Activated T-cell treated with anti-CD3 and anti-CD28 coated beads, Interleukin-2, amount 50 U/mL, for 4 hours (primary cell): ENCODE measurements around the gene ANKRD49. TPM values are rescaled to one million over a fixed set of nuclear protein-coding genes. Genes with fewer than 3 reads are reported as not detected.

ENCODE experiments used
- ATAC-seq, 2 donors: fragments of 200-7000 bp; cut with Tn5 transposase; one replicate each; pipeline ENCODE4 v1.10.0; 2021
- DNase-seq: peaks from one replicate; pipeline ENCODE4 v3.0.0-alpha.2; 2020
- H3K27me3 Mint-ChIP-seq: one replicate; pipeline ENCODE4 v1.8.0; 2021; ENCODE audit warnings: low read depth, mixed read lengths
- H3K36me3 Mint-ChIP-seq: one replicate; pipeline ENCODE4 v1.8.0; 2022; ENCODE audit warnings: mixed read lengths; ENCODE audit not compliant: insufficient read depth
- H3K4me1 Mint-ChIP-seq: one replicate; pipeline ENCODE4 v1.8.0; 2021; ENCODE audit warnings: low read depth, mixed read lengths
- H3K4me3 Mint-ChIP-seq: one replicate; pipeline ENCODE4 v1.8.0; 2021; ENCODE audit warnings: mild to moderate bottlenecking, moderate library complexity, mixed read lengths
- H3K9me3 Mint-ChIP-seq: one replicate; pipeline ENCODE4 v1.8.0; 2021; ENCODE audit warnings: mixed read lengths
- total RNA-seq, 3 donors: library from RNA; stranded (reverse); gene quantifications; one replicate each; pipeline ENCODE4 v1.2.1, GENCODE V29; 2021

The ANKRD49 gene
- total RNA-seq, 3 donors from 2014 or later = 14.7 to 18.8 (median 17.2) TPM

DNA sequence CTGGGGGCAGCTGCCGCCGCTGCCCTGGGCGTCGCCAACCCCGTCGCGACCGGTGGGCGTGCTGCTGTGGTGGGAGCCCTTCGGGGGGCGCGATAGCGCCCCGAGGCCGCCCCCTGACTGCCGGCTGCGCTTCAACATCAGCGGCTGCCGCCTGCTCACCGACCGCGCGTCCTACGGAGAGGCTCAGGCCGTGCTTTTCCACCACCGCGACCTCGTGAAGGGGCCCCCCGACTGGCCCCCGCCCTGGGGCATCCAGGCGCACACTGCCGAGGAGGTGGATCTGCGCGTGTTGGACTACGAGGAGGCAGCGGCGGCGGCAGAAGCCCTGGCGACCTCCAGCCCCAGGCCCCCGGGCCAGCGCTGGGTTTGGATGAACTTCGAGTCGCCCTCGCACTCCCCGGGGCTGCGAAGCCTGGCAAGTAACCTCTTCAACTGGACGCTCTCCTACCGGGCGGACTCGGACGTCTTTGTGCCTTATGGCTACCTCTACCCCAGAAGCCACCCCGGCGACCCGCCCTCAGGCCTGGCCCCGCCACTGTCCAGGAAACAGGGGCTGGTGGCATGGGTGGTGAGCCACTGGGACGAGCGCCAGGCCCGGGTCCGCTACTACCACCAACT, 51.0 kb downstream of the ANKRD49 start:
- peak in 1 of 2 donors; percentile 6 for ATAC-seq

DNA sequence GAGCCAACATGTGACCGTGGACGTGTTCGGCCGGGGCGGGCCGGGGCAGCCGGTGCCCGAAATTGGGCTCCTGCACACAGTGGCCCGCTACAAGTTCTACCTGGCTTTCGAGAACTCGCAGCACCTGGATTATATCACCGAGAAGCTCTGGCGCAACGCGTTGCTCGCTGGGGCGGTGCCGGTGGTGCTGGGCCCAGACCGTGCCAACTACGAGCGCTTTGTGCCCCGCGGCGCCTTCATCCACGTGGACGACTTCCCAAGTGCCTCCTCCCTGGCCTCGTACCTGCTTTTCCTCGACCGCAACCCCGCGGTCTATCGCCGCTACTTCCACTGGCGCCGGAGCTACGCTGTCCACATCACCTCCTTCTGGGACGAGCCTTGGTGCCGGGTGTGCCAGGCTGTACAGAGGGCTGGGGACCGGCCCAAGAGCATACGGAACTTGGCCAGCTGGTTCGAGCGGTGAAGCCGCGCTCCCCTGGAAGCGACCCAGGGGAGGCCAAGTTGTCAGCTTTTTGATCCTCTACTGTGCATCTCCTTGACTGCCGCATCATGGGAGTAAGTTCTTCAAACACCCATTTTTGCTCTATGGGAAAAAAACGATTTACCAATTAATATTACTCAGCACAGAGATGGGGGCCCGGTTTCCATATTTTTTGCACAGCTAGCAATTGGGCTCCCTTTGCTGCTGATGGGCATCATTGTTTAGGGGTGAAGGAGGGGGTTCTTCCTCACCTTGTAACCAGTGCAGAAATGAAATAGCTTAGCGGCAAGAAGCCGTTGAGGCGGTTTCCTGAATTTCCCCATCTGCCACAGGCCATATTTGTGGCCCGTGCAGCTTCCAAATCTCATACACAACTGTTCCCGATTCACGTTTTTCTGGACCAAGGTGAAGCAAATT, 51.7 kb downstream of the ANKRD49 start:
- Mint-ChIP-seq H3K9me3 (no peaks in the 10 kb centered on the region), H3K4me1 (peaks cover 53% of the 10 kb centered on the region), H3K4me3 (peak overlapping the region; percentile 76), H3K27me3 (no peaks in the 10 kb centered on the region), H3K36me3 (peaks cover 3% of the 10 kb centered on the region)
- DNase-seq = no peak
- ATAC-seq = no peak

More for the DNA sequence above, 51.0 kb downstream of the ANKRD49 start:
- Mint-ChIP-seq H3K36me3 (peaks cover under 1% of the 10 kb centered on the region), H3K4me3 (peak overlapping the region; percentile 76), H3K4me1 (peaks cover 47% of the 10 kb centered on the region), H3K27me3 (no peaks in the 10 kb centered on the region), H3K9me3 (no peaks in the 10 kb centered on the region)
- no peak for DNase-seq

DNA sequence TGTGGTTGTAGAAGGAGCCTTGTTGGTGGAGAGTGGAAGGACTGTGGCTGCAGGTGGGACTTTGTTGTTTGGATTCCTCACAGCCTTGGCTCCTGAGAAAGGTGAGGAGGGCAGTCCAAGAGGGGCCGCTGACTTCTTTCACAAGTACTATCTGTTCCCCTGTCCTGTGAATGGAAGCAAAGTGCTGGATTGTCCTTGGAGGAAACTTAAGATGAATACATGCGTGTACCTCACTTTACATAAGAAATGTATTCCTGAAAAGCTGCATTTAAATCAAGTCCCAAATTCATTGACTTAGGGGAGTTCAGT, 52.3 kb downstream of the ANKRD49 start:
- Mint-ChIP-seq H3K9me3 (no peaks in the 10 kb centered on the region), H3K4me1 (peaks cover 53% of the 10 kb centered on the region)
- ATAC-seq = no peak

DNA sequence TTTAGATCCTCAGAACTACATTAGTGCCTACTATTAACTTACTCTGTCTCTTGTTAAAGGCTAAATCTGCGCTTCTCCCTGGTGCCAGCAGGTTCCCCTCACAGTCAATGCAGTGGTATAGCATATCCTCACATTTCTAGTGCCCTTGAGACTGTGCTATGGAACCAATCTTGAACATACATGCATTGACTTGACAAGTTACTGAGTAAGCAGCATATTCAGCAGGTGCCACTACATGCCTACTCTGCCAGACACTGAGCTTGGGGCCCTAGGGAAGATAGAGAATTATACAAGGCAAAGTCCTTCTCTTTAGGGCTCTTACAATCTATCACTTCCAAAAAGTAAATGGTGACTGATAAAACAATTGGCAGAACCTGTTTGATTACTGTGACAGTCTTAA, 53.1 kb downstream of the ANKRD49 start:
- H3K4me1 Mint-ChIP-seq = peaks cover 53% of the 10 kb centered on the region
- peak overlapping the region; percentile 62 for H3K4me3 Mint-ChIP-seq
- no peaks in the 10 kb centered on the region for H3K27me3 Mint-ChIP-seq
- no peak for ATAC-seq
- peaks cover 3% of the 10 kb centered on the region for H3K36me3 Mint-ChIP-seq
- DNase-seq = no peak
- no peaks in the 10 kb centered on the region for H3K9me3 Mint-ChIP-seq

More for the DNA sequence above, 52.3 kb downstream of the ANKRD49 start:
- Mint-ChIP-seq H3K36me3 (peaks cover 3% of the 10 kb centered on the region), H3K4me3 (peak overlapping the region; percentile 76), H3K27me3 (no peaks in the 10 kb centered on the region)
- no peak for DNase-seq

GRCh38 chr11:94549146-94549545, 55.4 kb downstream of the ANKRD49 start:
- H3K27me3 Mint-ChIP-seq = no peaks in the 10 kb centered on the region
- ATAC-seq (no peak), DNase-seq (no peak)
- peaks cover 3% of the 10 kb centered on the region for H3K36me3 Mint-ChIP-seq
- peaks cover 42% of the 10 kb centered on the region for H3K4me1 Mint-ChIP-seq
- H3K4me3 Mint-ChIP-seq = no peak overlapping the region
- H3K9me3 Mint-ChIP-seq = no peaks in the 10 kb centered on the region

Other genes with a start within 250 kb of the ANKRD49 start
- gene IZUMO1R, start 189.4 kb upstream of the ANKRD49 start, total RNA-seq = not detected
- gene GPR83, start 92.6 kb upstream of the ANKRD49 start, total RNA-seq = under 1 TPM in 1 of 3 donors, not detected in 2; 0.05 TPM
- gene MRE11, start 140 bp upstream of the ANKRD49 start, total RNA-seq = 10 to 100 TPM; 28.6 to 34.3 (median 30.9) TPM
- gene C11orf97, start 18.5 kb downstream of the ANKRD49 start, total RNA-seq = not detected
- gene FUT4, start 49.9 kb downstream of the ANKRD49 start, total RNA-seq = 1 to 10 TPM; 7.6 to 8.2 (median 7.9) TPM
- gene PIWIL4, start 73.4 kb downstream of the ANKRD49 start, total RNA-seq = under 1 TPM; 0.32 to 0.54 (median 0.33) TPM